Measurements from ENCODE around the gene FAM107B. TPM values are rescaled to one million over a fixed set of nuclear protein-coding genes. Genes with fewer than 3 reads are reported as not detected.

The FAM107B gene
- total RNA-seq, 1 experiment from 2014 or later = 24.5 TPM

GRCh38 chr10:14660831-14661230 lies 113.9 kb downstream of the FAM107B start:
- Histone ChIP-seq H2AFZ (ENCODE audit: low read length) (no peak overlapping the region), H3K14ac (ENCODE audit: insufficient read depth, low read length) (no peak overlapping the region), H4K8ac (replicated peaks; ENCODE audit: insufficient read length, low read depth, low read length) (no peak overlapping the region), H2BK15ac (ENCODE audit: low read depth, low read length) (no peak overlapping the region), H3T11ph (ENCODE audit: low read length) (no peak overlapping the region), H2BK5ac (ENCODE audit: insufficient read length, low read length) (no peak overlapping the region), H3K4ac (ENCODE audit: low read depth, low read length) (no peak overlapping the region), H3K27ac (ENCODE audit: insufficient read length, low read depth, low read length) (no peak overlapping the region), H2BK120ac (ENCODE audit: low read depth, low read length, poor library complexity, severe bottlenecking) (no peak overlapping the region), H3K4me1 (ENCODE audit: insufficient read depth, low read length) (no peaks in the 10 kb centered on the region), H3K18ac (ENCODE audit: insufficient read length, low read depth, low read length) (no peak overlapping the region), H3K23ac (ENCODE audit: insufficient read length, low read depth, low read length) (no peak overlapping the region), H3K4me2 (ENCODE audit: insufficient read depth, insufficient read length, low read length) (no peak overlapping the region), H3K23me2 (ENCODE audit: insufficient read length, low read depth, low read length, poor library complexity, severe bottlenecking) (no peaks in the 10 kb centered on the region), H3K79me1 (ENCODE audit: insufficient read depth, low read depth, low read length, poor library complexity, severe bottlenecking) (no peaks in the 10 kb centered on the region), H4K5ac (ENCODE audit: insufficient read length, low read depth, low read length) (no peak overlapping the region), H4K20me1 (ENCODE audit: control insufficient read depth, insufficient read depth, insufficient read length) (no peaks in the 10 kb centered on the region), H4K91ac (ENCODE audit: insufficient read length, low read depth, low read length) (no peak overlapping the region), H3K9ac (ENCODE audit: extremely low read depth, insufficient read length, low read length) (no peak overlapping the region), H3K79me2 (ENCODE audit: insufficient read depth, low read length) (no peaks in the 10 kb centered on the region), H3K56ac (ENCODE audit: insufficient read length, low read depth, low read length) (no peak overlapping the region), H2BK20ac (ENCODE audit: low read depth, low read length, poor library complexity, severe bottlenecking) (no peak overlapping the region), H3K27me3 (ENCODE audit: insufficient read depth, low read length) (no peaks in the 10 kb centered on the region), H3K9me3 (ENCODE audit: control insufficient read depth, low read depth, low read length) (no peaks in the 10 kb centered on the region), H2AK5ac (ENCODE audit: insufficient read length, low read length) (no peak overlapping the region), H2BK12ac (ENCODE audit: insufficient read length, low read depth, low read length) (no peak overlapping the region)
- TF ChIP-seq CTCF (conservative IDR thresholded peaks at IDR 0.05) = no peak
- WGBS (ENCODE audit: extremely low coverage, insufficient read length, low lambda C conversion rate) = no CpG with 5 or more reads among the region's 3 CpGs
- Mint-ChIP-seq H3K9me3 (peaks cover under 1 to 3% of the 10 kb centered on the region in 2 experiments; a peak in 2 of 5 replicates), H3K36me3 (ENCODE audit: insufficient read depth in 1 of 3, low read depth in 3 of 3) (no peaks in the 10 kb centered on the region; a peak in 2 of 7 replicates), H3K27ac (no peak overlapping the region), H3K4me1 (peaks cover 2 to 10% of the 10 kb centered on the region in 2 experiments), H3K4me3 (no peak overlapping the region), H3K27me3 (ENCODE audit: low read depth) (0 out of 2 replicates have a peak, but pooled peaks cover 2% of the 10 kb centered on the region)
- no peak for DNase-seq

Measured in H9 (cell line).